HTERT RPE-1 (cell line): Measurements from ENCODE around the gene PROM2.

ENCODE experiments used
- in situ Hi-C: fragments of 300-500 bp; cut with MboI; formaldehyde crosslinking; loops from 4 replicates; pipeline ENCODE4 v1.14.3; 2020; ENCODE audit warnings: low sequenced_read_pairs

PROM2 gene

GRCh38 chr2:95283562-95283961, 9.3 kb downstream of the PROM2 start:
- in situ Hi-C loops: no loop called here

GRCh38 chr2:95284886-95285541, 10.8 kb downstream of the PROM2 start:
- in situ Hi-C loops: no loop called here

GRCh38 chr2:95285542-95285932, 11.3 kb downstream of the PROM2 start:
- in situ Hi-C loops: no loop called here

GRCh38 chr2:95287336-95287735, 13.1 kb downstream of the PROM2 start:
- in situ Hi-C loops: no loop called here

GRCh38 chr2:95287806-95288205, 13.6 kb downstream of the PROM2 start:
- in situ Hi-C loops: no loop called here

- in situ Hi-C loops: no loop called here
These were observed 15.0 kb downstream of the PROM2 start for GRCh38 chr2:95289253-95289652.

- in situ Hi-C loops: no loop called here
These were observed 17.0 kb downstream of the PROM2 start for GRCh38 chr2:95291222-95291621.

- in situ Hi-C loops: no loop called here
These were observed 18.5 kb downstream of the PROM2 start for GRCh38 chr2:95292623-95293260.

- in situ Hi-C loops: no loop called here
These were observed 20.5 kb downstream of the PROM2 start for GRCh38 chr2:95294579-95295250.

GRCh38 chr2:95295376-95295775, 21.1 kb downstream of the PROM2 start:
- in situ Hi-C loops: no loop called here

- in situ Hi-C loops: no loop called here
These were observed 21.8 kb downstream of the PROM2 start for GRCh38 chr2:95296011-95296410.

GRCh38 chr2:95296880-95297487, 22.7 kb downstream of the PROM2 start, which contains the start of gene KCNIP3:
TSS of gene KCNIP3 (plus strand) at chr2:95297347. CDS start at chr2:95297439, 92 bp downstream.
- in situ Hi-C loops: no loop called here

- in situ Hi-C loops: no loop called here
These were observed 23.6 kb downstream of the PROM2 start for GRCh38 chr2:95297639-95298395.

- in situ Hi-C loops: no loop called here
These were observed 24.4 kb downstream of the PROM2 start for GRCh38 chr2:95298486-95299111.

GRCh38 chr2:95299961-95300360, 25.7 kb downstream of the PROM2 start:
- in situ Hi-C loops: no loop called here

- in situ Hi-C loops: no loop called here
These were observed 26.2 kb downstream of the PROM2 start for GRCh38 chr2:95300450-95300849.

GRCh38 chr2:95301186-95301585, 26.9 kb downstream of the PROM2 start:
- in situ Hi-C loops: no loop called here

- in situ Hi-C loops: no loop called here
These were observed 27.8 kb downstream of the PROM2 start for GRCh38 chr2:95301876-95302641.

GRCh38 chr2:95303191-95303919, 29.1 kb downstream of the PROM2 start:
- in situ Hi-C loops: no loop called here
